ENCODE measurements around the gene TBC1D22A. TPM values are rescaled to one million over a fixed set of nuclear protein-coding genes. Genes with fewer than 3 reads are reported as not detected.

TBC1D22A gene
- total and polyA plus RNA-seq, 2 donors (not counting 3 experiments of a cell fraction or from before 2014, with no cell fraction given): 26.1 to 32.4 TPM

GRCh38 chr22:47207846-47208554 is 445.6 kb downstream of the TBC1D22A start:
- H3K4me3 ChIP-seq (replicated peaks in 1 of 3; ENCODE audit: insufficient read depth in 1 of 3, low read depth in 1 of 3, low read length in 3 of 3): no peak overlapping the region
- no peaks in the 10 kb centered on the region for H3K27me3 ChIP-seq (ENCODE audit: control insufficient read depth in 2 of 2, insufficient read depth in 2 of 2, low read length in 2 of 2)
- no peaks in the 10 kb centered on the region for H3K79me2 ChIP-seq (ENCODE audit: control insufficient read depth, insufficient read depth, low read length)
- no peak for TF ChIP-seq POLR2AphosphoS5 (IDR thresholded peaks at IDR 0.05; ENCODE audit: insufficient read depth, low read depth, low read length)
- TF ChIP-seq CTCF (IDR thresholded peaks at IDR 0.05; ENCODE audit: extremely low read depth in 1 of 2, insufficient read depth in 1 of 2, low read depth in 1 of 2, low read length in 2 of 2): no peak
- no peak for TF ChIP-seq FOS (IDR thresholded peaks at IDR 0.05; ENCODE audit: borderline replicate concordance, insufficient read depth, low read length)
- no TSS peak for BruUV-seq (replicated peaks)
- no peak for FAIRE-seq
- H3K9me3 ChIP-seq (replicated peaks; ENCODE audit: control insufficient read depth, insufficient read depth, low read length): no peaks in the 10 kb centered on the region
- dilution Hi-C loops (cut with MboI; ENCODE audit: extremely low pct_ligation_motif_present, low sequenced_read_pairs): no loop called here
- H3K27ac ChIP-seq (ENCODE audit: insufficient read depth, low read depth, low read length): no peak overlapping the region
- ChIA-PET POLR2A (no interaction called here), CTCF (interaction anchor here (1.0 kb wide), 1 partner anchor 9 kb away, joined by 3 read pairs; no protein-coding TSS in a partner anchor)
- H3K4me1 ChIP-seq (ENCODE audit: control insufficient read depth, extremely low read depth, insufficient read depth, low read length): no peaks in the 10 kb centered on the region
- H3K9ac ChIP-seq (replicated peaks; ENCODE audit: extremely low read depth, insufficient read depth, low read length): no peak overlapping the region
- no peak for DNase-seq (ENCODE audit: low read depth, low spot score)
- no peaks in the 10 kb centered on the region for H3K36me3 ChIP-seq (ENCODE audit: control insufficient read depth in 2 of 2, extremely low read depth in 1 of 2, insufficient read depth in 2 of 2, low read length in 2 of 2)
- no peak overlapping the region for H3K4me2 ChIP-seq (ENCODE audit: insufficient read depth, low read length)
- no peaks in the 10 kb centered on the region for H3K9me1 ChIP-seq (replicated peaks; ENCODE audit: control insufficient read depth, extremely low read depth, insufficient read depth, low read length)
- intact Hi-C loops (cut with micrococcal nuclease): no loop called here
- no peaks in the 10 kb centered on the region for H4K20me1 ChIP-seq (replicated peaks; ENCODE audit: control insufficient read depth, extremely low read depth, insufficient read depth, low read length)
- H2AFZ ChIP-seq (ENCODE audit: low read depth, low read length): no peak overlapping the region

GRCh38 chr22:47208630-47209029 is 446.2 kb downstream of the TBC1D22A start:
- intact Hi-C loops (cut with micrococcal nuclease) (no loop called here), dilution Hi-C loops (cut with MboI; ENCODE audit: extremely low pct_ligation_motif_present, low sequenced_read_pairs) (no loop called here)
- POLR2A ChIA-PET: no interaction called here
- H3K4me1 ChIP-seq (ENCODE audit: control insufficient read depth, extremely low read depth, insufficient read depth, low read length): no peaks in the 10 kb centered on the region
- no peak overlapping the region for H3K4me3 ChIP-seq (replicated peaks in 1 of 3; ENCODE audit: insufficient read depth in 1 of 3, low read depth in 1 of 3, low read length in 3 of 3)
- H3K9me3 ChIP-seq (replicated peaks; ENCODE audit: control insufficient read depth, insufficient read depth, low read length): no peaks in the 10 kb centered on the region
- TF ChIP-seq MAX (IDR thresholded peaks at IDR 0.05; ENCODE audit: insufficient read depth, insufficient read length) (no peak), MYC (IDR thresholded peaks at IDR 0.05; ENCODE audit: low read depth, low read length) (no peak)
- H3K9ac ChIP-seq (replicated peaks; ENCODE audit: extremely low read depth, insufficient read depth, low read length): no peak overlapping the region
- no peak overlapping the region for H3K27ac ChIP-seq (ENCODE audit: insufficient read depth, low read depth, low read length)
- BruUV-seq (replicated peaks): no TSS peak
- no peak for FAIRE-seq
- H3K36me3 ChIP-seq (ENCODE audit: control insufficient read depth in 2 of 2, extremely low read depth in 1 of 2, insufficient read depth in 2 of 2, low read length in 2 of 2): no peaks in the 10 kb centered on the region
- no peaks in the 10 kb centered on the region for H4K20me1 ChIP-seq (replicated peaks; ENCODE audit: control insufficient read depth, extremely low read depth, insufficient read depth, low read length)
- CTCF ChIA-PET: interaction anchor here (1.0 kb wide), 1 partner anchor 8 kb away, joined by 3 read pairs; no protein-coding TSS in a partner anchor
- no peak overlapping the region for H2AFZ ChIP-seq (ENCODE audit: low read depth, low read length)
- no peaks in the 10 kb centered on the region for H3K9me1 ChIP-seq (replicated peaks; ENCODE audit: control insufficient read depth, extremely low read depth, insufficient read depth, low read length)
- H3K79me2 ChIP-seq (ENCODE audit: control insufficient read depth, insufficient read depth, low read length): no peaks in the 10 kb centered on the region
- H3K27me3 ChIP-seq (ENCODE audit: control insufficient read depth in 2 of 2, insufficient read depth in 2 of 2, low read length in 2 of 2): no peaks in the 10 kb centered on the region
- no peak overlapping the region for H3K4me2 ChIP-seq (ENCODE audit: insufficient read depth, low read length)
- no peak for DNase-seq (ENCODE audit: low read depth, low spot score)
